SK-N-SH (cell line): ENCODE results near the gene UCK1. TPM values are rescaled to one million over a fixed set of nuclear protein-coding genes. Genes with fewer than 3 reads are reported as not detected.

ENCODE experiments used
- CTCF ChIA-PET: fragments of 300-600, 350-600 bp; formaldehyde crosslinking; extraction: SDS; loops from one replicate; lab custom pipeline; 2021; lab: Yijun Ruan, JAX
- POLR2A ChIA-PET: fragments of 350-600 bp; sonication (Branson Sonifier 250); formaldehyde crosslinking; extraction: SDS; loops from one replicate; lab custom pipeline; 2020; ENCODE audit warnings: antibody characterized with exemption, inconsistent platforms; lab: Yijun Ruan, JAX
- DNase-seq: peaks from one replicate; pipeline ENCODE4 v3.0.0; 2012
- H2AFZ ChIP-seq: fragments of 200-600 bp; sonication (generic); 2 replicates; pipeline ENCODE4 v1.8.1; 2016; ENCODE audit warnings: antibody characterized with exemption, mild to moderate bottlenecking, low read depth
- H3F3A ChIP-seq: fragments of 200-600 bp; sonication (generic); replicated peaks from 2 replicates; pipeline ENCODE3; 2016; ENCODE audit warnings: antibody characterized with exemption, mild to moderate bottlenecking; ENCODE audit not compliant: insufficient read depth
- H3K27ac ChIP-seq, 2 experiments: fragments of 200-500 bp in 1 of 2; fragments of 200-600 bp in 1 of 2; sonication (Bioruptor generic) in 1 of 2; sonication (generic), shearing (Covaris generic) in 1 of 2; 2 replicates each; pipeline versions ENCODE4 v1.5.1 to v1.6.1; 2014 to 2016; ENCODE audit warnings: low read depth in 2 of 2, inconsistent platforms in 1 of 2, low read length in 1 of 2, mild to moderate bottlenecking in 1 of 2, mixed read lengths in 1 of 2
- H3K27me3 ChIP-seq: fragments of 200-600 bp; sonication (generic), shearing (Covaris generic); 2 replicates; pipeline ENCODE4 v1.6.1; 2016; ENCODE audit warnings: mixed run types; ENCODE audit not compliant: insufficient read depth
- H3K36me3 ChIP-seq, 2 experiments: fragments of 200-500 bp in 1 of 2; fragments of 200-600 bp in 1 of 2; sonication (Bioruptor generic) in 1 of 2; sonication (generic) in 1 of 2; replicated peaks in 1 of 2; 2 replicates each; pipeline versions ENCODE3 to v1.5.1; 2014 to 2016; ENCODE audit warnings: low read length in 1 of 2, mild to moderate bottlenecking in 1 of 2; ENCODE audit not compliant: insufficient read depth in 2 of 2, control insufficient read depth in 1 of 2
- H3K4me1 ChIP-seq, 2 experiments: fragments of 200-500 bp in 1 of 2; fragments of 200-600 bp in 1 of 2; sonication (Bioruptor generic) in 1 of 2; sonication (generic), shearing (Covaris generic) in 1 of 2; 2 replicates each; pipeline versions ENCODE4 v1.5.1 to v1.6.1; 2014 to 2016; ENCODE audit warnings: low read depth in 1 of 2, low read length in 1 of 2, mixed run types in 1 of 2; ENCODE audit not compliant: insufficient read depth in 2 of 2, control insufficient read depth in 1 of 2
- H3K4me2 ChIP-seq: fragments of 200-600 bp; sonication (generic), shearing (Covaris generic); 2 replicates; pipeline ENCODE4 v1.6.1; 2017; ENCODE audit warnings: mixed run types
- H3K4me3 ChIP-seq, 2 experiments: fragments of 200-500 bp in 1 of 2; fragments of 200-600 bp in 1 of 2; sonication (Bioruptor generic) in 1 of 2; sonication (generic), shearing (Covaris generic) in 1 of 2; 2 replicates each; pipeline versions ENCODE4 v1.5.1 to v1.8.1; 2014 to 2016; ENCODE audit warnings: low read depth in 2 of 2, inconsistent platforms in 1 of 2, low read length in 1 of 2, mild to moderate bottlenecking in 1 of 2, mixed read lengths in 1 of 2, moderate library complexity in 1 of 2
- H3K79me2 ChIP-seq: fragments of 200-600 bp; sonication (generic); 2 replicates; pipeline ENCODE4 v1.8.1; 2017; ENCODE audit warnings: mild to moderate bottlenecking; ENCODE audit not compliant: insufficient read depth
- H3K9ac ChIP-seq: fragments of 200-600 bp; sonication (generic); 2 replicates; pipeline ENCODE4 v1.6.1; 2017; ENCODE audit warnings: mixed run types
- H3K9me2 ChIP-seq: fragments of 200-600 bp; sonication (generic); 2 replicates; pipeline ENCODE4 v1.6.1; 2017; ENCODE audit warnings: mixed run types
- H3K9me3 ChIP-seq: fragments of 200-600 bp; sonication (generic); 2 replicates; pipeline ENCODE4 v1.6.1; 2017; ENCODE audit warnings: mixed run types, mild to moderate bottlenecking, moderate library complexity
- H4K20me1 ChIP-seq: fragments of 200-600 bp; sonication (generic); 2 replicates; pipeline ENCODE4 v1.6.1; 2017; ENCODE audit warnings: mild to moderate bottlenecking, mixed run types; ENCODE audit not compliant: insufficient read depth
- CTCF ChIP-seq: fragments of 200-600 bp; sonication (generic); IDR thresholded peaks from 2 replicates; pipeline ENCODE4 v1.6.1; 2017; ENCODE audit warnings: antibody characterized with exemption, mild to moderate bottlenecking, moderate library complexity
- FOXM1 ChIP-seq: IDR thresholded peaks from 2 replicates; pipeline ENCODE4 v1.4.0; 2012; ENCODE audit warnings: low read depth, mild to moderate bottlenecking
- GABPA ChIP-seq: IDR thresholded peaks from 2 replicates; pipeline ENCODE4 v1.4.0; 2012; ENCODE audit warnings: low read depth, mild to moderate bottlenecking
- GATA2 ChIP-seq: sonication (generic); formaldehyde crosslinking; IDR thresholded peaks from 2 replicates; pipeline ENCODE4 v1.5.0; 2020; ENCODE audit warnings: mild to moderate bottlenecking, missing genetic modification reagents
- JUND ChIP-seq: IDR thresholded peaks from 2 replicates; pipeline ENCODE4 v1.4.0; 2012
- MXI1 ChIP-seq: IDR thresholded peaks from 2 replicates; pipeline ENCODE4 v1.6.1; 2012; ENCODE audit warnings: mild to moderate bottlenecking, low read depth, low read length, improper control_type of control experiment
- NFIC ChIP-seq: IDR thresholded peaks from 2 replicates; pipeline ENCODE4 v1.4.0; 2012; ENCODE audit warnings: borderline replicate concordance
- NRF1 ChIP-seq: IDR thresholded peaks from 2 replicates; pipeline ENCODE4 v1.6.1; 2012; ENCODE audit warnings: low read depth, mild to moderate bottlenecking, low read length
- POLR2AphosphoS5 ChIP-seq: IDR thresholded peaks from 2 replicates; pipeline ENCODE4 v1.6.1; 2012; ENCODE audit warnings: low read depth, low read length
- RAD21 ChIP-seq: IDR thresholded peaks from 2 replicates; pipeline ENCODE4 v1.6.1; 2012; ENCODE audit warnings: mild to moderate bottlenecking, low read length
- RCOR1 ChIP-seq: fragments of 150-350 bp; IDR thresholded peaks from 2 replicates; pipeline ENCODE4 v1.6.1; 2017; ENCODE audit warnings: antibody characterized with exemption, low read length
- RFX5 ChIP-seq: IDR thresholded peaks from 2 replicates; pipeline ENCODE4 v1.6.1; 2012; ENCODE audit warnings: mild to moderate bottlenecking, improper control_type of control experiment, low read length
- RXRA ChIP-seq: IDR thresholded peaks from 2 replicates; pipeline ENCODE4 v1.4.0; 2012; ENCODE audit warnings: low read depth, mild to moderate bottlenecking, borderline replicate concordance
- SIN3A ChIP-seq: IDR thresholded peaks from 2 replicates; pipeline ENCODE4 v1.6.1; 2012; ENCODE audit warnings: low read depth, mild to moderate bottlenecking, low read length, moderate library complexity, borderline replicate concordance
- TCF12 ChIP-seq: IDR thresholded peaks from 2 replicates; pipeline ENCODE4 v1.4.0; 2012
- USF2 ChIP-seq: fragments of 150-350 bp; IDR thresholded peaks from 2 replicates; pipeline ENCODE4 v1.6.1; 2017; ENCODE audit warnings: antibody characterized with exemption, low read length, low read depth, borderline replicate concordance
- WGBS: methylation state at CpG from one replicate; pipeline ENCODE4 v1.1.6; 2017; ENCODE audit warnings: low lambda C conversion rate; 5-methylcytosine and 5-hydroxymethylcytosine counted together
- polyA plus RNA-seq, 3 experiments: library from polyadenylated mRNA; depleted of rRNA; stranded (reverse); fragments of >200 nt; gene quantifications; 2 replicates each; pipeline ENCODE4 v1.2.3, GENCODE V29; 2012
- TF ChIP-seq, protein P1 (sequence below): IDR thresholded peaks from 2 replicates; pipeline ENCODE4 v1.4.0; 2012; ENCODE audit warnings: low read depth, borderline replicate concordance

The UCK1 gene
- polyA plus RNA-seq, 1 of the 3 experiments (the other 2 are of a cell fraction): 32.9 TPM

DNA sequence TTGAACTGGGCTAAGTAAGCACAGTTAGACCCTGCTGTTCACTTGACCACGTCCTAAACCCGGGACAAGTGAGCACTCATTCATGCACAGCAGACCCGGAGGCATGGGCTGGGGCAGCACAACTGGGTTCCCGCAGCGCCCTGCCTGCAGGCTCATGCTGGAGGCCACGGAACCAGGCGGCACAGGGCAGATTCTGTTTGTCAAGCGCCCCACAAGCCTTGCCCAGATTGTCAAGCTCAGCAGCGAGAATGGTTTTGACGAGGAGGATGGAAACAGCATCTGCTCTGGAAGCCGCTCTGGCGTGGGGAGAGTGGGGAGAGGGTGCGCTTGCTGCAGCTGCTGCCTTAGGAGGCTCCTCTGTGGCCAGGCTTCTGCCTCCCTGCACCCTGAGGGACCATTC is 47.0 kb upstream of the UCK1 start:
- no peak overlapping the region for H3K4me3 ChIP-seq
- no peak overlapping the region for H3K4me2 ChIP-seq
- H3K9ac ChIP-seq: no peak overlapping the region
- H3K9me3 ChIP-seq: no peaks in the 10 kb centered on the region
- H3K27ac ChIP-seq: no peak overlapping the region
- no peaks in the 10 kb centered on the region for H3K27me3 ChIP-seq
- H4K20me1 ChIP-seq: no peaks in the 10 kb centered on the region
- H3K9me2 ChIP-seq: no peaks in the 10 kb centered on the region
- CTCF ChIA-PET: interaction anchor here (0.9 to 1.8 kb wide), 3 partner anchors 100 to 211 kb away, joined by 3 to 9 read pairs (median 4); no protein-coding TSS in a partner anchor
- 89% methylated on average over 7 of the region's 13 CpGs for WGBS
- DNase-seq: no peak
- peaks cover 5 to 30% of the 10 kb centered on the region in 2 experiments for H3K36me3 ChIP-seq
- H2AFZ ChIP-seq: no peak overlapping the region
- POLR2A ChIA-PET: no interaction called here
- no peak for TF ChIP-seq JUND
- H3K79me2 ChIP-seq: no peaks in the 10 kb centered on the region
- peaks cover 0 to 4% of the 10 kb centered on the region in 2 experiments; a peak in 1 of 4 replicates for H3K4me1 ChIP-seq
- H3F3A ChIP-seq: no peaks in the 10 kb centered on the region

DNA sequence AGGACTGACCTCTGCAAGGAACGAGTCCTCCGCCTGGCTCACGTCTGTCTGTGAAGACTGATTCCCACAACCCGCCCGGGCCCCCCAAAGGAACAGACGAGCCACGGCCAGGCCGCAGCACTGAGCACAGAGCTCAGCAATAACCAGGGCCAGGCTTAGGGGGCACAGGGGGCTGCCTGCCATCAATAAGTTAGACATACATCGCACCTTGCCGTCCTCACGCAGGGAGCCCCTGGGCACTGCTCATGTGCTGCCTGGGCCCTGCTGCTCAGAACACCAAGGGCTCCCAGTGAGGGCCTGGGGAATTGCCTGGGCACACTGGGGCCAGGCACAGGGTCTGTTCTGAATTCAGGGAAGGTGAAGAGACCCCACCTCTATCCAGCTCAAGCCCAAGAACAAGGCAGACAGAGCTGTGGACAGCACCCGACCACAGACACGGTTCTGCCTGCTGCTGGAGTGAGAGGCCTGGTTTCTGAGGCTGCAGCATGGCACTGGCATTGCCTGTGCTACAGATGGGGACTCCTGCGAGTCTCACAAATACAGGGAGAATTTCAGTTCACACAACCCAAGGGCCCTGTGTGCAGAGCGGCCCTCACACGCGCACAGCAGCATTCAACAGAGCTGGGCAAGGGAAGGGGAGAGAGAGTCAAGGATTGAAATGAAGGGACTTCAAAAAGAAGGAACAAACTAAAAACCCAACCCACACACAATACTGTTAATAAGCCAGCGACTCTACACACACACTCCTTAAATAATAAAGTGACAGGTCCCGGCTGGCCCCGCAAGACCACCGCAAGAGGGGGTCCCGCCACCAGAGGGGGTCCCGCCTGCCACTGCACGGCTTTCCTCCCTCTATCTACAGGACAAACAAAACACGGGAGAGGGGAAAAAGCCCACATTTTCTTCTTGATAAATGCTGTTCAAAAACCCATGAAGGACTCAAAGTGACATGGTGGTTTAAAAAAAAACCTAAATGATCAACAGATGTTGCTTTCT is 46.2 kb upstream of the UCK1 start:
- POLR2A ChIA-PET: no interaction called here
- H3K9ac ChIP-seq: no peak overlapping the region
- no peak overlapping the region for H3K27ac ChIP-seq
- peaks cover 0 to 4% of the 10 kb centered on the region in 2 experiments; a peak in 1 of 4 replicates for H3K4me1 ChIP-seq
- H3K9me3 ChIP-seq: no peaks in the 10 kb centered on the region
- H3K4me3 ChIP-seq: no peak overlapping the region
- no peaks in the 10 kb centered on the region for H3K9me2 ChIP-seq
- H3K27me3 ChIP-seq: no peaks in the 10 kb centered on the region
- peaks cover 9 to 25% of the 10 kb centered on the region in 2 experiments for H3K36me3 ChIP-seq
- no peak overlapping the region for H3K4me2 ChIP-seq
- no peaks in the 10 kb centered on the region for H3K79me2 ChIP-seq
- DNase-seq: no peak
- CTCF ChIA-PET: interaction anchor here (0.9 to 2.8 kb wide), 3 partner anchors 15 to 163 kb away, joined by 3 to 9 read pairs (median 8); no protein-coding TSS in a partner anchor
- WGBS: 93% methylated on average over 12 of the region's 25 CpGs
- H2AFZ ChIP-seq: no peak overlapping the region
- no peaks in the 10 kb centered on the region for H4K20me1 ChIP-seq
- no peak for TF ChIP-seq GATA2 (CRISPR knock-in tag)
- no peak for TF ChIP-seq CTCF
- no peak for TF ChIP-seq USF2
- TF ChIP-seq JUND: no peak
- TF ChIP-seq, protein P1, sequence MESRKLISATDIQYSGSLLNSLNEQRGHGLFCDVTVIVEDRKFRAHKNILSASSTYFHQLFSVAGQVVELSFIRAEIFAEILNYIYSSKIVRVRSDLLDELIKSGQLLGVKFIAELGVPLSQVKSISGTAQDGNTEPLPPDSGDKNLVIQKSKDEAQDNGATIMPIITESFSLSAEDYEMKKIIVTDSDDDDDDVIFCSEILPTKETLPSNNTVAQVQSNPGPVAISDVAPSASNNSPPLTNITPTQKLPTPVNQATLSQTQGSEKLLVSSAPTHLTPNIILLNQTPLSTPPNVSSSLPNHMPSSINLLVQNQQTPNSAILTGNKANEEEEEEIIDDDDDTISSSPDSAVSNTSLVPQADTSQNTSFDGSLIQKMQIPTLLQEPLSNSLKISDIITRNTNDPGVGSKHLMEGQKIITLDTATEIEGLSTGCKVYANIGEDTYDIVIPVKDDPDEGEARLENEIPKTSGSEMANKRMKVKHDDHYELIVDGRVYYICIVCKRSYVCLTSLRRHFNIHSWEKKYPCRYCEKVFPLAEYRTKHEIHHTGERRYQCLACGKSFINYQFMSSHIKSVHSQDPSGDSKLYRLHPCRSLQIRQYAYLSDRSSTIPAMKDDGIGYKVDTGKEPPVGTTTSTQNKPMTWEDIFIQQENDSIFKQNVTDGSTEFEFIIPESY: no peak
- TF ChIP-seq POLR2AphosphoS5: no peak
- TF ChIP-seq MXI1: no peak
- no peak for TF ChIP-seq SIN3A
- no peak for TF ChIP-seq RFX5
- TF ChIP-seq RXRA: no peak
- no peak for TF ChIP-seq RCOR1
- no peak for TF ChIP-seq RAD21
- TF ChIP-seq FOXM1: no peak
- TF ChIP-seq GABPA: no peak
- TF ChIP-seq NRF1: no peak
- TF ChIP-seq TCF12: no peak
- no peak for TF ChIP-seq NFIC
- H3F3A ChIP-seq: no peaks in the 10 kb centered on the region
